ENCODE measurements around the gene OTX2. TPM values are rescaled to one million over a fixed set of nuclear protein-coding genes. Genes with fewer than 3 reads are reported as not detected.

Gene OTX2
- total RNA-seq, 4 donors from 2014 or later: not detected

DNA sequence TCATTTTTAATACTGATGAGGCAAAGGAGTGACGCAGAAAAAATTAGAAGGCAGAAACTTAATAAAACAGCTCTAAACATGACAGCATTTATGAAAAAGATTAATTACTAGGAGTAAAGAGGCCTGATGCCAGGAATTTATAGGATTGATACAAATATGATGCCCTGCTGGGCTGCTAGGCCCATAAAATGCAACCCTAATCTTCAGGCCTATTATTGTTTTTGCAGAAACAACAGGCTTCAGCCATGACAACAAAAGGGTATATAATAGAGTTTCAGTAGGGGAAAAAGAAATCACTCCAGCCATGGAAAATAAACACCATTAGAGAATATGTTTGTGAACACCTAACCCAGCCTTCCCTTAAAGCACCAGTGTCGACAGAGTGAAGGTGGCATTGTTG is 50.6 kb downstream of the OTX2 start:
- TF ChIP-seq CTCF (IDR thresholded peaks at IDR 0.05) (no peak), POLR2A (IDR thresholded peaks at IDR 0.05) (no peak)
- H3K4me1 ChIP-seq: no peaks in the 10 kb centered on the region
- H3K9me3 ChIP-seq: no peaks in the 10 kb centered on the region
- no peak overlapping the region for H3K4me3 ChIP-seq
- 57 to 75% methylated on average over 2 of the region's 2 CpGs for WGBS, 2 donors
- intact Hi-C loops (cut with DNase I): no loop called here
- H3K27me3 ChIP-seq: no peaks in the 10 kb centered on the region
- DNase-seq: no peak
- no peaks in the 10 kb centered on the region for H3K36me3 ChIP-seq
- H3K27ac ChIP-seq: no peak overlapping the region

DNA sequence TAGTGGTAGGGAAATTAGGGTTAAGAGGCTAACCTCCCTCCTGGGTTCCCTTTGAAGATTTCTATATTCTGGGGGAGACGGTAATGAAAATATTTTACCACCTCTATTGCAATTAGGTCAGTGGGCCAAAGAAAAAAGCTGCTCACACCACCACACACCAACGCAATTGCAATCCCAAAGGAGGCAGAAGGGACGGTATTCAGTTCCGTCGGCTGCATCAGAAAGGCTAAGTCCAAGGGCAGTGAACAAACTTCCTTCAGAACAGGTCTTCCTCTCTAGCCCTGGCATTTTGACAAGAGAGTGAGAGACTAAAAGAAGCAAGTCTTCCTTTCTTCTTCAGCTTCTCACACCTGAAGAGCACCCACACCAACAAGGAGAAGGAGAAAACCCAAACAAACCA is 51.2 kb downstream of the OTX2 start:
- Histone ChIP-seq H3K36me3 (no peaks in the 10 kb centered on the region), H3K4me3 (no peak overlapping the region), H3K9me3 (no peaks in the 10 kb centered on the region), H3K4me1 (no peaks in the 10 kb centered on the region), H3K27me3 (no peaks in the 10 kb centered on the region), H3K27ac (no peak overlapping the region)
- WGBS, 2 donors: 67 to 74% methylated on average over 5 of the region's 5 CpGs
- intact Hi-C loops (cut with DNase I): no loop called here
- TF ChIP-seq CTCF (IDR thresholded peaks at IDR 0.05) (no peak), POLR2A (IDR thresholded peaks at IDR 0.05) (no peak)
- DNase-seq: no peak

GRCh38 chr14:56754921-56755320 is 55.4 kb downstream of the OTX2 start:
- WGBS, 2 donors: 44 to 47% methylated on average over 3 of the region's 3 CpGs
- no peaks in the 10 kb centered on the region for H3K9me3 ChIP-seq
- H3K27ac ChIP-seq: no peak overlapping the region
- H3K27me3 ChIP-seq: peaks cover 0 to 11% (median 0%) of the 10 kb centered on the region in 4 donors
- no peak for DNase-seq
- no peaks in the 10 kb centered on the region for H3K36me3 ChIP-seq
- H3K4me3 ChIP-seq: no peak overlapping the region
- no peaks in the 10 kb centered on the region for H3K4me1 ChIP-seq
- TF ChIP-seq CTCF (IDR thresholded peaks at IDR 0.05) (no peak), POLR2A (IDR thresholded peaks at IDR 0.05) (no peak)
- intact Hi-C loops (cut with DNase I): no loop called here

DNA sequence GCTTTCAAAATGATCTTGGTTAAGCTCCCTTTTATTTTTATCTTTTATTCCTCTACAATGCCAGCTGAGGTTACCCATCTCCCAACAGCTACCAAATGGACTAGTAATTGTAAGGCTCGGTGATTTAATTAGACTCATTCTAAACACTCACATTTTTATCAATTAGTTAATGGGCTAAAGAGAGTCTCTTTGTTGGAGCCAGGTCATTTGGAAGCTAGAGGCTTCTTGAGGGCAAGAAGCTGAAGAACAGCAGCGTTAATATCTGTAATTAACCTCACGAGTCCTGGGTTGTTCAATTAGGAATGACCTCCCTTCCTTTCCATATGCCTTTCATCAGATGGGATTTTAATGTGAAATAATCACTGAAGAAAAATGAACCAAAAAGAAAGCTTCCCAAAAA is 56.9 kb downstream of the OTX2 start:
- no peaks in the 10 kb centered on the region for H3K4me1 ChIP-seq
- H3K27me3 ChIP-seq: peaks cover 0 to 11% (median 0%) of the 10 kb centered on the region in 4 donors
- intact Hi-C loops (cut with DNase I): no loop called here
- TF ChIP-seq POLR2A (IDR thresholded peaks at IDR 0.05) (no peak), CTCF (IDR thresholded peaks at IDR 0.05) (no peak)
- no peak overlapping the region for H3K4me3 ChIP-seq
- H3K9me3 ChIP-seq: no peaks in the 10 kb centered on the region
- no peak overlapping the region for H3K27ac ChIP-seq
- WGBS, 2 donors: 50 to 60% methylated on average over 3 of the region's 3 CpGs
- no peak for DNase-seq
- no peaks in the 10 kb centered on the region for H3K36me3 ChIP-seq

- H3K9me3 ChIP-seq: no peaks in the 10 kb centered on the region
- H3K4me1 ChIP-seq: no peaks in the 10 kb centered on the region
- H3K27ac ChIP-seq: no peak overlapping the region
- DNase-seq: no peak
- H3K4me3 ChIP-seq: no peak overlapping the region
- H3K27me3 ChIP-seq: peaks cover 0 to 11% (median 0%) of the 10 kb centered on the region in 4 donors
- H3K36me3 ChIP-seq: no peaks in the 10 kb centered on the region
- intact Hi-C loops (cut with DNase I): no loop called here
- TF ChIP-seq POLR2A (IDR thresholded peaks at IDR 0.05) (no peak), CTCF (IDR thresholded peaks at IDR 0.05) (no peak)
- WGBS, 2 donors: 47 to 76% methylated on average over 1 to 7 of the region's 7 CpGs
These were observed 57.9 kb downstream of the OTX2 start for GRCh38 chr14:56752428-56752827.

Data from esophagus squamous epithelium (tissue), 5 donors.